Liver (tissue), 9 donors: ENCODE data around the gene EPB41L3. TPM values are rescaled to one million over a fixed set of nuclear protein-coding genes. Genes with fewer than 3 reads are reported as not detected.

ENCODE experiments used
- DNase-seq: peaks from one replicate; pipeline ENCODE4 v3.0.0-alpha.2; 2017; ENCODE audit warnings: low spot score
- H3K27ac ChIP-seq, 2 donors: one replicate each; pipeline ENCODE4 v1.7.0; 2013; ENCODE audit warnings: inconsistent platforms in 2 of 2, low read length in 2 of 2, control low read depth in 1 of 2, low read depth in 1 of 2, mild to moderate bottlenecking in 1 of 2
- H3K27me3 ChIP-seq, 4 donors: one replicate each; pipeline versions ENCODE4 v1.6.1 to v1.7.0; 2013; ENCODE audit warnings: low read length in 3 of 4, inconsistent platforms in 1 of 4, mild to moderate bottlenecking in 1 of 4, moderate library complexity in 1 of 4; ENCODE audit not compliant: control insufficient read depth in 4 of 4, insufficient read depth in 4 of 4
- H3K36me3 ChIP-seq, 4 donors: one replicate each; pipeline versions ENCODE4 v1.6.1 to v1.7.0; 2013; ENCODE audit warnings: low read length in 3 of 4, mild to moderate bottlenecking in 3 of 4, low read depth in 1 of 4, moderate library complexity in 1 of 4; ENCODE audit not compliant: control insufficient read depth in 4 of 4, insufficient read depth in 3 of 4
- H3K4me1 ChIP-seq, 4 donors: one replicate each; pipeline versions ENCODE4 v1.6.1 to v1.7.0; 2013; ENCODE audit warnings: low read length in 3 of 4, mild to moderate bottlenecking in 3 of 4, moderate library complexity in 1 of 4; ENCODE audit not compliant: control insufficient read depth in 4 of 4, insufficient read depth in 4 of 4
- H3K4me3 ChIP-seq, 3 donors: one replicate each; pipeline versions ENCODE4 v1.6.1 to v1.7.0; 2013; ENCODE audit warnings: low read length in 3 of 3, control low read depth in 1 of 3, low read depth in 1 of 3, mild to moderate bottlenecking in 1 of 3
- H3K9ac ChIP-seq, 2 donors: one replicate each; pipeline ENCODE4 v1.7.0; 2013; ENCODE audit warnings: low read length in 2 of 2, mild to moderate bottlenecking in 2 of 2, moderate library complexity in 2 of 2, control low read depth in 1 of 2, low read depth in 1 of 2
- H3K9me3 ChIP-seq, 4 donors: one replicate each; pipeline versions ENCODE4 v1.6.1 to v1.7.0; 2013; ENCODE audit warnings: low read length in 3 of 4; ENCODE audit not compliant: control insufficient read depth in 4 of 4
- EGR1 ChIP-seq, 2 donors: IDR thresholded peaks; 2 replicates each; pipeline ENCODE4 v1.6.1; 2016 to 2018; ENCODE audit warnings: antibody characterized with exemption in 2 of 2, low read depth in 2 of 2
- FOXA1 ChIP-seq: IDR thresholded peaks from 2 replicates; pipeline ENCODE4 v1.6.1; 2016; ENCODE audit warnings: antibody characterized with exemption
- FOXA2 ChIP-seq: IDR thresholded peaks from 2 replicates; pipeline ENCODE4 v1.6.1; 2016; ENCODE audit warnings: antibody characterized with exemption
- HNF4A ChIP-seq, 2 donors: conservative IDR thresholded peaks; 2 replicates each; pipeline ENCODE4 v1.6.1; 2016; ENCODE audit warnings: antibody characterized with exemption in 2 of 2, mild to moderate bottlenecking in 2 of 2
- HNF4G ChIP-seq: IDR thresholded peaks from 2 replicates; pipeline ENCODE4 v1.6.1; 2016; ENCODE audit warnings: antibody characterized with exemption
- NR2F2 ChIP-seq: IDR thresholded peaks from 2 replicates; pipeline ENCODE4 v1.6.1; 2016; ENCODE audit warnings: antibody characterized with exemption
- RAD21 ChIP-seq, 2 donors: IDR thresholded peaks; 2 replicates each; pipeline ENCODE4 v1.6.1; 2016; ENCODE audit warnings: antibody characterized with exemption in 2 of 2, mild to moderate bottlenecking in 2 of 2
- SP1 ChIP-seq: IDR thresholded peaks from 2 replicates; pipeline ENCODE4 v1.6.1; 2018; ENCODE audit warnings: antibody characterized with exemption, mild to moderate bottlenecking
- YY1 ChIP-seq: IDR thresholded peaks from 2 replicates; pipeline ENCODE4 v1.6.1; 2016; ENCODE audit warnings: antibody characterized with exemption, mild to moderate bottlenecking
- WGBS: extraction: QIAGEN DNeasy Blood & Tissue Kit; methylation state at CpG from one replicate; pipeline ENCODE4 v1.1.7; 2013; 5-methylcytosine and 5-hydroxymethylcytosine counted together
- polyA plus RNA-seq, 2 donors: library from polyadenylated mRNA; stranded (reverse) in 1 of 2; unstranded in 1 of 2; fragments of 200-250 nt in 1 of 2; fragments of >200 nt in 1 of 2; fragmentation: Nextera tagmentation in 1 of 2; extraction: Ambion mirVana in 1 of 2; gene quantifications; one replicate each; pipeline versions ENCODE4 v1.2.1 to v1.2.3, GENCODE V29; 2013 to 2015
- total RNA-seq, 2 donors: library from RNA; depleted of rRNA; stranded (reverse); fragments of >200 nt; gene quantifications; one replicate each; pipeline ENCODE4 v1.2.3, GENCODE V29; 2014
- TF ChIP-seq, protein P1 (sequence below): fragments of 150-350 bp; IDR thresholded peaks from 2 replicates; pipeline ENCODE4 v1.5.1; 2017; ENCODE audit warnings: improper control_type of control experiment, low read depth, low read length; ENCODE audit not compliant: missing input control
- TF ChIP-seq, protein P2 (sequence below): IDR thresholded peaks from 2 replicates; pipeline ENCODE4 v1.6.1; 2016; ENCODE audit warnings: antibody characterized with exemption
- TF ChIP-seq, protein P3 (sequence below): IDR thresholded peaks from 2 replicates; pipeline ENCODE4 v1.6.1; 2016; ENCODE audit warnings: antibody characterized with exemption
- TF ChIP-seq, protein P4 (sequence below): IDR thresholded peaks from 2 replicates; pipeline ENCODE4 v1.6.1; 2016; ENCODE audit warnings: antibody characterized with exemption, mild to moderate bottlenecking
- TF ChIP-seq, protein P5 (sequence below): IDR thresholded peaks from 2 replicates; pipeline ENCODE4 v1.6.1; 2016; ENCODE audit warnings: antibody characterized with exemption
- donor health status: healthy.
- donor health status: healthy.
- donor health status: healthy.
- donor health status: healthy.
- donor health status: healthy.

The EPB41L3 gene
- total and polyA plus RNA-seq, 4 donors = 1.4 to 14.5 (median 5.1) TPM

DNA sequence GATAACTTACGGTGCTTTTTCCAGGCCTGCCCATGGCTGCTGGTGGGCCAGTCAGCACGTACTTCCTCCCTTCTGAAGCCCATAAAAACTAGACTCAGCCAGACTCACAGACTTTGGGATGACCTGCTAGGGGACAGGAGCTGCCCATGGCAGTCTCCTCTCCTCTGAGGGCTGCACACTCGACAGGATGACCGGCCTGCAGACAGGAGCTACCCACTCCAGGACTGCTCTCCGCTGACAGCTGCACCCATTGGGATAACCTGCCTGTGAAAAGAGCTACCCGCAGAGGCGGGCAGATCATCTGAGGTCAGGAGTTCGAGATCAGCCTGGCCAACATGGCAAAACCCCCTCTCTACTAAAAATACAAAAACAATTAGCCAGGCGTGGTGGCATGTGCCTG is 75.4 kb downstream of the EPB41L3 start:
- Histone ChIP-seq H3K36me3 (no peaks in the 10 kb centered on the region), H3K9ac (no peak overlapping the region), H3K9me3 (no peaks in the 10 kb centered on the region), H3K27ac (no peak overlapping the region), H3K4me1 (no peaks in the 10 kb centered on the region), H3K4me3 (no peak overlapping the region), H3K27me3 (no peaks in the 10 kb centered on the region)
- no peak for DNase-seq
- 91% methylated on average over 9 of the region's 9 CpGs for WGBS
- TF ChIP-seq SP1 = no peak

DNA sequence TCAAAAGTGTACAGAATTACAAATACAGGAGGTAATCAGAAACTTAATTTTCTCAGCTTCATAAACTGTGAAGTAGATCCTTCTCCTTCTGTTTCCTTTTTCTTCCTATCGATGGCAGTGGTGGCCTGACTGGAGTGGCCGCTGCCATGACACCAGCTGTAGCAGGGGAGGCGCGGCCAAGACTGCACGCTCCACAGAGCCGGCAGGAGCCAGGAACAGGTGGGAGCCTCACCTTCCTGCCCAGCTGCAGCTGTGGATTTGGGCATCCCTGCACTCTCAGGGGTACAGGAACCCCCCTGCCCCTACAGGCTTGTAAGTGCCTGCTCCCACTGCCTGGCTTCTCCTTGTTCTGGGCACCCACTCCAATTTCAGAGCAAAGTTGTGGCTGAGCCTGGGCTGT is 76.1 kb downstream of the EPB41L3 start:
- Histone ChIP-seq H3K27me3 (no peaks in the 10 kb centered on the region), H3K9me3 (no peaks in the 10 kb centered on the region), H3K27ac (no peak overlapping the region), H3K36me3 (no peaks in the 10 kb centered on the region), H3K4me1 (no peaks in the 10 kb centered on the region), H3K9ac (no peak overlapping the region), H3K4me3 (no peak overlapping the region)
- TF ChIP-seq HNF4G = no peak
- no peak for TF ChIP-seq EGR1 (IDR thresholded peaks at IDR 0.05; ENCODE audit: low read depth in 2 of 2)
- TF ChIP-seq RAD21 (IDR thresholded peaks at IDR 0.05) = no peak
- TF ChIP-seq NR2F2 = no peak
- TF ChIP-seq HNF4A (conservative IDR thresholded peaks at IDR 0.05) = no peak
- TF ChIP-seq, protein P1, sequence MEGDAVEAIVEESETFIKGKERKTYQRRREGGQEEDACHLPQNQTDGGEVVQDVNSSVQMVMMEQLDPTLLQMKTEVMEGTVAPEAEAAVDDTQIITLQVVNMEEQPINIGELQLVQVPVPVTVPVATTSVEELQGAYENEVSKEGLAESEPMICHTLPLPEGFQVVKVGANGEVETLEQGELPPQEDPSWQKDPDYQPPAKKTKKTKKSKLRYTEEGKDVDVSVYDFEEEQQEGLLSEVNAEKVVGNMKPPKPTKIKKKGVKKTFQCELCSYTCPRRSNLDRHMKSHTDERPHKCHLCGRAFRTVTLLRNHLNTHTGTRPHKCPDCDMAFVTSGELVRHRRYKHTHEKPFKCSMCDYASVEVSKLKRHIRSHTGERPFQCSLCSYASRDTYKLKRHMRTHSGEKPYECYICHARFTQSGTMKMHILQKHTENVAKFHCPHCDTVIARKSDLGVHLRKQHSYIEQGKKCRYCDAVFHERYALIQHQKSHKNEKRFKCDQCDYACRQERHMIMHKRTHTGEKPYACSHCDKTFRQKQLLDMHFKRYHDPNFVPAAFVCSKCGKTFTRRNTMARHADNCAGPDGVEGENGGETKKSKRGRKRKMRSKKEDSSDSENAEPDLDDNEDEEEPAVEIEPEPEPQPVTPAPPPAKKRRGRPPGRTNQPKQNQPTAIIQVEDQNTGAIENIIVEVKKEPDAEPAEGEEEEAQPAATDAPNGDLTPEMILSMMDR = no peak
- WGBS = 87% methylated on average over 6 of the region's 6 CpGs
- DNase-seq = no peak

DNA sequence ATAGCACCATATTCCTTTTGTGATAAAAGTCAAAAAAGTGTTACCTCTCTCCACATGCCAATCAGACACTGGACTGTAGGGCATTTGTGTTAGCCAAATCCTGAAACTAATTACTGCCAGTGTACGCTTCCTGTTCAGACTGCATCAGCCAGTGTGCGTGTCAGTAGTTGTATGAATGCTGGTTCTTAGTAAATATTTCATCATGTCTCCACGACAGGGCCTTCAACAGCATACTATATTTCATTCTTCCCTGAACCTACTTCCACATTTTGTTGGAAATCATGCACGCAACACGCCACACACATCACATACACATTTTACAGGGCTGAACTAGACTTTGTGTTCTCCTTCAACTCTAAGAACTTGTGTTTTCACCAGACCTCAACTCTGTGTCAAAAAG is 77.5 kb downstream of the EPB41L3 start:
- 72% methylated on average over 5 of the region's 5 CpGs for WGBS

DNA sequence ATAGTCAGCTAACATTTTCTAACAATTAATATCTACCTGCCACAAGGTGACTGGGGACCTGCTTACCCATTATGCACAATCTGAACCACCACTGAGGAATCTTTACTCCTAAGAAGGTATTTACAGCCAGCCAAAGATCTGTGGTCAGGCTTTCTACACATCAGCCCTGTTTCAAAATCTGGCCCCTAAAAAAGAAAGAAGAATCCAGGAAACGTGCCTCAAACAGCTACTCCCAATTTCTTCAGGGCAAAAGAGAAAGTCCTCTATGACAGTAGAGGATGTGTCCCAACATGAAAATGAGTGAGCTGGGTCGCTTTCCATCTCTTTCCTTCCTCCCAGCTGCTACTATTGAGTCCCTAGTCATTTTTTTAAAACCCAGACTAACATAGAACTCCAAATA is 79.5 kb downstream of the EPB41L3 start:
- H3K27me3 ChIP-seq = no peaks in the 10 kb centered on the region
- WGBS = 71% methylated on average over 2 of the region's 2 CpGs
- H3K4me3 ChIP-seq = no peak overlapping the region
- no peaks in the 10 kb centered on the region for H3K36me3 ChIP-seq
- no peak for DNase-seq
- H3K9ac ChIP-seq = no peak overlapping the region
- H3K9me3 ChIP-seq = no peaks in the 10 kb centered on the region
- no peaks in the 10 kb centered on the region for H3K4me1 ChIP-seq
- H3K27ac ChIP-seq = no peak overlapping the region
- TF ChIP-seq SP1 (no peak), FOXA1 (no peak), FOXA2 (no peak), NR2F2 (no peak), RAD21 (IDR thresholded peaks at IDR 0.05) (no peak), HNF4G (no peak), YY1 (no peak)
- TF ChIP-seq, protein P2, sequence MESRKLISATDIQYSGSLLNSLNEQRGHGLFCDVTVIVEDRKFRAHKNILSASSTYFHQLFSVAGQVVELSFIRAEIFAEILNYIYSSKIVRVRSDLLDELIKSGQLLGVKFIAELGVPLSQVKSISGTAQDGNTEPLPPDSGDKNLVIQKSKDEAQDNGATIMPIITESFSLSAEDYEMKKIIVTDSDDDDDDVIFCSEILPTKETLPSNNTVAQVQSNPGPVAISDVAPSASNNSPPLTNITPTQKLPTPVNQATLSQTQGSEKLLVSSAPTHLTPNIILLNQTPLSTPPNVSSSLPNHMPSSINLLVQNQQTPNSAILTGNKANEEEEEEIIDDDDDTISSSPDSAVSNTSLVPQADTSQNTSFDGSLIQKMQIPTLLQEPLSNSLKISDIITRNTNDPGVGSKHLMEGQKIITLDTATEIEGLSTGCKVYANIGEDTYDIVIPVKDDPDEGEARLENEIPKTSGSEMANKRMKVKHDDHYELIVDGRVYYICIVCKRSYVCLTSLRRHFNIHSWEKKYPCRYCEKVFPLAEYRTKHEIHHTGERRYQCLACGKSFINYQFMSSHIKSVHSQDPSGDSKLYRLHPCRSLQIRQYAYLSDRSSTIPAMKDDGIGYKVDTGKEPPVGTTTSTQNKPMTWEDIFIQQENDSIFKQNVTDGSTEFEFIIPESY = no peak
- TF ChIP-seq, protein P1 = no peak
- TF ChIP-seq, protein P3, sequence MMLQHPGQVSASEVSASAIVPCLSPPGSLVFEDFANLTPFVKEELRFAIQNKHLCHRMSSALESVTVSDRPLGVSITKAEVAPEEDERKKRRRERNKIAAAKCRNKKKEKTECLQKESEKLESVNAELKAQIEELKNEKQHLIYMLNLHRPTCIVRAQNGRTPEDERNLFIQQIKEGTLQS = no peak
- TF ChIP-seq, protein P4, sequence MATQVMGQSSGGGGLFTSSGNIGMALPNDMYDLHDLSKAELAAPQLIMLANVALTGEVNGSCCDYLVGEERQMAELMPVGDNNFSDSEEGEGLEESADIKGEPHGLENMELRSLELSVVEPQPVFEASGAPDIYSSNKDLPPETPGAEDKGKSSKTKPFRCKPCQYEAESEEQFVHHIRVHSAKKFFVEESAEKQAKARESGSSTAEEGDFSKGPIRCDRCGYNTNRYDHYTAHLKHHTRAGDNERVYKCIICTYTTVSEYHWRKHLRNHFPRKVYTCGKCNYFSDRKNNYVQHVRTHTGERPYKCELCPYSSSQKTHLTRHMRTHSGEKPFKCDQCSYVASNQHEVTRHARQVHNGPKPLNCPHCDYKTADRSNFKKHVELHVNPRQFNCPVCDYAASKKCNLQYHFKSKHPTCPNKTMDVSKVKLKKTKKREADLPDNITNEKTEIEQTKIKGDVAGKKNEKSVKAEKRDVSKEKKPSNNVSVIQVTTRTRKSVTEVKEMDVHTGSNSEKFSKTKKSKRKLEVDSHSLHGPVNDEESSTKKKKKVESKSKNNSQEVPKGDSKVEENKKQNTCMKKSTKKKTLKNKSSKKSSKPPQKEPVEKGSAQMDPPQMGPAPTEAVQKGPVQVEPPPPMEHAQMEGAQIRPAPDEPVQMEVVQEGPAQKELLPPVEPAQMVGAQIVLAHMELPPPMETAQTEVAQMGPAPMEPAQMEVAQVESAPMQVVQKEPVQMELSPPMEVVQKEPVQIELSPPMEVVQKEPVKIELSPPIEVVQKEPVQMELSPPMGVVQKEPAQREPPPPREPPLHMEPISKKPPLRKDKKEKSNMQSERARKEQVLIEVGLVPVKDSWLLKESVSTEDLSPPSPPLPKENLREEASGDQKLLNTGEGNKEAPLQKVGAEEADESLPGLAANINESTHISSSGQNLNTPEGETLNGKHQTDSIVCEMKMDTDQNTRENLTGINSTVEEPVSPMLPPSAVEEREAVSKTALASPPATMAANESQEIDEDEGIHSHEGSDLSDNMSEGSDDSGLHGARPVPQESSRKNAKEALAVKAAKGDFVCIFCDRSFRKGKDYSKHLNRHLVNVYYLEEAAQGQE = no peak

More for the DNA sequence above, 77.5 kb downstream of the EPB41L3 start:
- TF ChIP-seq, protein P5, sequence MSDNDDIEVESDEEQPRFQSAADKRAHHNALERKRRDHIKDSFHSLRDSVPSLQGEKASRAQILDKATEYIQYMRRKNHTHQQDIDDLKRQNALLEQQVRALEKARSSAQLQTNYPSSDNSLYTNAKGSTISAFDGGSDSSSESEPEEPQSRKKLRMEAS = no peak
- Histone ChIP-seq H3K36me3 (no peaks in the 10 kb centered on the region), H3K4me1 (no peaks in the 10 kb centered on the region), H3K27ac (no peak overlapping the region), H3K9ac (no peak overlapping the region), H3K4me3 (no peak overlapping the region), H3K9me3 (no peaks in the 10 kb centered on the region), H3K27me3 (no peaks in the 10 kb centered on the region)
- DNase-seq = no peak
